ENCODE measurements around the gene DHRS1.

- no peak for TF ChIP-seq CTCF (IDR thresholded peaks at IDR 0.05)
- no peak for TF ChIP-seq POLR2A (IDR thresholded peaks at IDR 0.05)
These were observed 7.6 kb upstream of the DHRS1 start for GRCh38 chr14:24307156-24307574.

Measured in testis (tissue), 2 donors.